NOMO-1 treated with dmso at 0.1 percent for 144 hours (cell line): ENCODE results near the gene ITPKC.

Experiments
- DNase-seq: peaks from one replicate; lab custom pipeline; 2025; ENCODE audit not compliant: unreplicated experiment; lab: John Stamatoyannopoulos, UW

Gene ITPKC

GRCh38 chr19:40739030-40739839 lies 22.3 kb downstream of the ITPKC start:
- DNase-seq: no peak

- DNase-seq: no peak
These were observed 23.2 kb downstream of the ITPKC start for GRCh38 chr19:40739871-40740703.

GRCh38 chr19:40740747-40741146 lies 23.8 kb downstream of the ITPKC start:
- no peak for DNase-seq

GRCh38 chr19:40741527-40742390 lies 24.8 kb downstream of the ITPKC start:
- no peak for DNase-seq

GRCh38 chr19:40742477-40742876 lies 25.6 kb downstream of the ITPKC start:
- DNase-seq: no peak

- no peak for DNase-seq
These were observed 26.0 kb downstream of the ITPKC start for GRCh38 chr19:40742886-40743285.

- DNase-seq: no peak
These were observed 27.0 kb downstream of the ITPKC start for GRCh38 chr19:40743926-40744325.

- no peak for DNase-seq
These were observed 27.9 kb downstream of the ITPKC start for GRCh38 chr19:40744554-40745401.

GRCh38 chr19:40745402-40745780 lies 28.5 kb downstream of the ITPKC start:
- DNase-seq: no peak

GRCh38 chr19:40747536-40747935 lies 30.6 kb downstream of the ITPKC start:
- no peak for DNase-seq

GRCh38 chr19:40750058-40750873 lies 33.4 kb downstream of the ITPKC start, which contains the start of gene ACTMAP:
Gene ACTMAP, minus strand, starts transcription at chr19:40750477. Its CDS starts 674 bp downstream, at chr19:40749803.
- DNase-seq: peak; percentile 98

- DNase-seq: peak; percentile 93
These were observed 34.1 kb downstream of the ITPKC start, which contains the start of gene SNRPA for GRCh38 chr19:40750874-40751537. Gene SNRPA, plus strand, starts transcription at chr19:40751203. Its CDS starts 206 bp downstream, at chr19:40751409.

- no peak for DNase-seq
These were observed 35.4 kb downstream of the ITPKC start for GRCh38 chr19:40752257-40752781.

GRCh38 chr19:40754611-40755247 lies 37.8 kb downstream of the ITPKC start:
- peak; percentile 32 for DNase-seq

GRCh38 chr19:40755248-40755624 lies 38.3 kb downstream of the ITPKC start:
- no peak for DNase-seq

GRCh38 chr19:40755791-40756190 lies 38.9 kb downstream of the ITPKC start:
- no peak for DNase-seq

GRCh38 chr19:40756502-40757110 lies 39.7 kb downstream of the ITPKC start:
- DNase-seq: no peak

- DNase-seq: no peak
These were observed 41.6 kb downstream of the ITPKC start for GRCh38 chr19:40758491-40758890.
